GM12873 (cell line): Measurements from ENCODE around the gene DAP.

ENCODE experiments used
- CTCF ChIP-seq: IDR thresholded peaks from 2 replicates; pipeline ENCODE4 v1.5.1; 2012; ENCODE audit warnings: low read depth, mild to moderate bottlenecking, moderate library complexity, low read length, control low read depth; ENCODE audit not compliant: insufficient read depth; ENCODE audit errors: missing control alignments

DAP gene

GRCh38 chr5:10789726-10790125, 28.7 kb upstream of the DAP start:
- TF ChIP-seq CTCF: no peak

GRCh38 chr5:10789021-10789420, 28.0 kb upstream of the DAP start:
- no peak for TF ChIP-seq CTCF

GRCh38 chr5:10788358-10788757, 27.3 kb upstream of the DAP start:
- no peak for TF ChIP-seq CTCF

GRCh38 chr5:10786835-10787234, 25.8 kb upstream of the DAP start:
- no peak for TF ChIP-seq CTCF

- no peak for TF ChIP-seq CTCF
Measured at GRCh38 chr5:10779592-10779991, 18.6 kb upstream of the DAP start.

- TF ChIP-seq CTCF: no peak
Measured at GRCh38 chr5:10778179-10778910, 17.3 kb upstream of the DAP start.

- TF ChIP-seq CTCF: peak; percentile 38
Measured at GRCh38 chr5:10775646-10776045, 14.6 kb upstream of the DAP start.
